GM19467 (cell line): ENCODE measurements around the gene USP14.

Experiments
- ATAC-seq: cut with Tn5 transposase; IDR thresholded peaks from one replicate; pipeline ENCODE4 v1.9.1; 2021; ENCODE audit warnings: mild to moderate bottlenecking, moderate library complexity; ENCODE audit not compliant: unreplicated experiment

Gene USP14

GRCh38 chr18:225745-226144 is 67.4 kb downstream of the USP14 start:
- no peak for ATAC-seq

- no peak for ATAC-seq
Observed at GRCh38 chr18:227374-227773, 69.0 kb downstream of the USP14 start.

GRCh38 chr18:227902-228301 is 69.5 kb downstream of the USP14 start:
- no peak for ATAC-seq

- ATAC-seq: no peak
Observed at GRCh38 chr18:228586-228985, 70.2 kb downstream of the USP14 start.

GRCh38 chr18:231563-231962 is 73.2 kb downstream of the USP14 start:
- ATAC-seq: no peak

- ATAC-seq: no peak
Observed at GRCh38 chr18:240175-240574, 81.8 kb downstream of the USP14 start.

GRCh38 chr18:245282-245847 is 87.0 kb downstream of the USP14 start:
- ATAC-seq: no peak

- no peak for ATAC-seq
Observed at GRCh38 chr18:248053-248452, 89.7 kb downstream of the USP14 start.

GRCh38 chr18:250685-251084 is 92.3 kb downstream of the USP14 start:
- ATAC-seq: no peak

GRCh38 chr18:251572-251971 is 93.2 kb downstream of the USP14 start:
- no peak for ATAC-seq

GRCh38 chr18:253121-253520 is 94.8 kb downstream of the USP14 start:
- no peak for ATAC-seq

- ATAC-seq: no peak
Observed at GRCh38 chr18:255171-255570, 96.8 kb downstream of the USP14 start.

- no peak for ATAC-seq
Observed at GRCh38 chr18:260547-260946, 102.2 kb downstream of the USP14 start.

- ATAC-seq: no peak
Observed at GRCh38 chr18:261398-262073, 103.2 kb downstream of the USP14 start.
